GM12878 (cell line): ENCODE measurements around the gene DOC2B. TPM values are rescaled to one million over a fixed set of nuclear protein-coding genes. Genes with fewer than 3 reads are reported as not detected.

ENCODE experiments used
- ATAC-seq: fragments of 200-7000 bp; cut with Tn5 transposase; 3 replicates; pipeline ENCODE4 v1.9.1; 2020; ENCODE audit warnings: mild to moderate bottlenecking, moderate library complexity
- BruUV-seq: library from RNA; stranded (reverse); fragments of 400-500 nt; replicated peaks from 2 replicates; lab custom pipeline; 2021; lab: Mats Ljungman, UMichigan
- CTCF ChIA-PET: fragments of 300-600 bp; sonication (Branson Sonifier 250); formaldehyde crosslinking; extraction: SDS; loops from one replicate; lab custom pipeline; 2021; ENCODE audit warnings: inconsistent platforms; lab: Yijun Ruan, JAX
- POLR2A ChIA-PET: fragments of 350-600 bp; formaldehyde crosslinking; extraction: SDS; loops from one replicate; lab custom pipeline; 2021; ENCODE audit warnings: inconsistent platforms; lab: Charles Lee
- RAD21 ChIA-PET: fragments of 300-600 bp; sonication (Branson Sonifier 250); formaldehyde crosslinking; loops from one replicate; lab custom pipeline; 2023; ENCODE audit warnings: antibody characterized with exemption; ENCODE audit not compliant: unreplicated experiment; lab: Charles Lee
- SMC1A ChIA-PET: fragments of 300-600 bp; sonication (Branson Sonifier 250); formaldehyde crosslinking; loops from one replicate; lab custom pipeline; 2023; ENCODE audit not compliant: unreplicated experiment, uncharacterized antibody; lab: Charles Lee
- DNase-seq: peaks from one replicate; pipeline ENCODE4 v3.0.0-alpha.2; 2011; ENCODE audit warnings: low read depth, low spot score
- FAIRE-seq: peaks from 3 replicates; lab custom pipeline; 2011; peaks lifted over from hg19 to GRCh38; lab: Jason Lieb, UNC
- H2AFZ ChIP-seq: 2 replicates; pipeline ENCODE4 v1.6.0; 2011; ENCODE audit warnings: low read depth, low read length, control low read depth; ENCODE audit not compliant: control insufficient read depth
- H3K27ac ChIP-seq: 2 replicates; pipeline ENCODE4 v1.5.1; 2011; ENCODE audit warnings: control low read depth; ENCODE audit not compliant: control insufficient read depth, insufficient read depth
- H3K27me3 ChIP-seq, 2 experiments: replicated peaks in 1 of 2; 2 replicates each; pipeline versions ENCODE4 v1.6.0 to v1.6.1; 2011; ENCODE audit warnings: low read length in 1 of 2; ENCODE audit not compliant: control insufficient read depth in 2 of 2, insufficient read depth in 2 of 2
- H3K36me3 ChIP-seq, 2 experiments: 2 replicates each; pipeline ENCODE4 v1.5.1; 2011; ENCODE audit warnings: low read length in 1 of 2; ENCODE audit not compliant: control insufficient read depth in 2 of 2, insufficient read depth in 2 of 2
- H3K4me1 ChIP-seq: 2 replicates; pipeline ENCODE4 v1.6.1; 2011; ENCODE audit warnings: mild to moderate bottlenecking, low read length, moderate library complexity, mixed read lengths; ENCODE audit not compliant: control insufficient read depth, insufficient read depth
- H3K4me2 ChIP-seq: 2 replicates; pipeline ENCODE4 v1.6.0; 2011; ENCODE audit warnings: control low read depth; ENCODE audit not compliant: control insufficient read depth, insufficient read depth
- H3K4me3 ChIP-seq: fragments of 200-600 bp; sonication (generic); 2 replicates; pipeline ENCODE4 v1.5.1; 2016
- H3K79me2 ChIP-seq: 2 replicates; pipeline ENCODE4 v1.6.0; 2011; ENCODE audit warnings: low read length; ENCODE audit not compliant: control insufficient read depth, insufficient read depth
- H3K9ac ChIP-seq: 2 replicates; pipeline ENCODE4 v1.8.0; 2011; ENCODE audit warnings: low read length, control low read depth, mixed read lengths; ENCODE audit not compliant: control insufficient read depth, insufficient read depth
- H3K9me3 ChIP-seq: replicated peaks from 3 replicates; pipeline ENCODE4 v1.5.1; 2011; ENCODE audit warnings: mild to moderate bottlenecking, low read length; ENCODE audit not compliant: control insufficient read depth, insufficient read depth
- H4K20me1 ChIP-seq: 2 replicates; pipeline ENCODE4 v1.6.0; 2011; ENCODE audit not compliant: control insufficient read depth, insufficient read depth
- FOXK2 ChIP-seq: fragments of 450-650 bp; IDR thresholded peaks from 2 replicates; pipeline ENCODE4 v1.6.1; 2017; ENCODE audit warnings: mild to moderate bottlenecking, moderate library complexity
- MXI1 ChIP-seq: fragments of 150-350 bp; IDR thresholded peaks from 2 replicates; pipeline ENCODE4 v1.6.1; 2011; ENCODE audit warnings: low read depth, mild to moderate bottlenecking, inconsistent platforms, low read length, improper control_type of control experiment
- MYC ChIP-seq: IDR thresholded peaks from 2 replicates; pipeline ENCODE4 v1.6.1; 2011; ENCODE audit warnings: mild to moderate bottlenecking, low read length, moderate library complexity, inconsistent platforms; ENCODE audit not compliant: insufficient read depth, insufficient replicate concordance, insufficient read length, severe bottlenecking
- NR2C2 ChIP-seq: IDR thresholded peaks from 2 replicates; pipeline ENCODE4 v1.6.1; 2011; ENCODE audit warnings: borderline replicate concordance, low read depth; ENCODE audit not compliant: control insufficient read depth, insufficient read length
- PAX5 ChIP-seq: IDR thresholded peaks from 2 replicates; pipeline ENCODE4 v1.6.1; 2011; ENCODE audit warnings: low read depth, low read length, borderline replicate concordance
- RBBP5 ChIP-seq: fragments of 200-600 bp; sonication (generic); conservative IDR thresholded peaks from 2 replicates; pipeline ENCODE4 v1.6.1; 2016
- WRNIP1 ChIP-seq: IDR thresholded peaks from 2 replicates; pipeline ENCODE4 v1.6.1; 2011; ENCODE audit warnings: low read depth, low read length, improper control_type of control experiment, borderline replicate concordance
- ZNF24 ChIP-seq: fragments of 450-650 bp; IDR thresholded peaks from 2 replicates; pipeline ENCODE4 v1.6.1; 2017; ENCODE audit warnings: antibody characterized with exemption, mild to moderate bottlenecking
- WGBS: methylation state at CpG from one replicate; pipeline ENCODE4 v1.1.6; 2016; ENCODE audit warnings: low lambda C conversion rate; ENCODE audit not compliant: insufficient replicate concordance, insufficient coverage; ENCODE audit errors: missing lambda C conversion rate; 5-methylcytosine and 5-hydroxymethylcytosine counted together
- in situ Hi-C: fragments of 300-500 bp; cut with MboI; formaldehyde crosslinking; loops from 9 replicates; pipeline ENCODE4 v1.14.3; 2018; ENCODE audit warnings: mixed read lengths
- intact Hi-C: fragments of 100-400 bp; cut with micrococcal nuclease; formaldehyde crosslinking; loops from one replicate; pipeline ENCODE4 v1.14.2; 2022; ENCODE audit not compliant: unreplicated experiment
- polyA plus RNA-seq, 11 experiments: library from polyadenylated mRNA; depleted of rRNA in 4 of 11; unstranded in 6 of 11; stranded (reverse) in 5 of 11; fragments of >200 nt; fragmentation: Nextera tagmentation in 4 of 11; fragmentation: Illumina TruSeq in 1 of 11; extraction: Ambion mirVana in 4 of 11; extraction: Trizol in 1 of 11; gene quantifications; 1 replicate in 1 of 11; 2 replicates in 10 of 11; pipeline versions ENCODE4 v1.2.1 to v1.2.3, GENCODE V29; 2011 to 2016; ENCODE audit warnings: inconsistent platforms in 2 of 11, missing spikeins in 2 of 11, low read depth in 1 of 11
- total RNA-seq, 4 experiments: library from RNA; depleted of rRNA in 3 of 4; stranded (reverse); fragments of >200 nt in 3 of 4; fragmentation: Illumina TruSeq in 1 of 4; extraction: Trizol in 1 of 4; gene quantifications; 2 replicates each; pipeline versions ENCODE4 v1.2.1 to v1.2.3, GENCODE V29; 2013 to 2021
- TF ChIP-seq, protein P1 (sequence below): fragments of 450-650 bp; IDR thresholded peaks from 2 replicates; pipeline ENCODE4 v1.6.1; 2018; ENCODE audit warnings: mild to moderate bottlenecking, low read depth, moderate library complexity; ENCODE audit not compliant: partially characterized antibody
- TF ChIP-seq, protein P2 (sequence below): fragments of 450-650 bp; IDR thresholded peaks from 2 replicates; pipeline ENCODE4 v1.6.1; 2017; ENCODE audit warnings: low read depth, mild to moderate bottlenecking, moderate library complexity

Gene DOC2B
- total and polyA plus RNA-seq, 10 of the 15 experiments (the other 5 are each of a cell fraction or from before 2014, with no cell fraction given): not detected

DNA sequence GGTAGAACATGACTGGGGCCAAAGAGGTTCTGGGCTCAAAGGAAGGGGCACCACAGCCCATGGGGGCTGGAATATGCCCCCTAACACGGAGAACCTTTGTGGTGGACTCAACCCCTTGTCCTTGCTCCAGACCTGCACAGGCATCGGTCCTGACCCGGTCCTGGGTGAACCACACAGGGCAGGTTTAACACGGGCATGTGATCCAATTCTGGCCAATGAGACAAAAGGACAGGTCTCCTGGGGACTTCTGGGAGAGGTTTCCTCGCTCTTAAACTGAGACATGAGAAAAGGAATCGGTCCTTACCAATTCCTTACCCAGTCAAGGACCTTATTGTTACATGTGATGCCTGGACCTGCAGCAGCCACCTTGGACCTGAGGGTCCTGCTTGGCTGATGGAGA lies 3.7 kb downstream of the DOC2B start:
- H3K27me3 ChIP-seq: peaks cover 0 to 5% of the 10 kb centered on the region in 2 experiments; a peak in 3 of 4 replicates
- TF ChIP-seq FOXK2: no peak
- TF ChIP-seq, protein P1, sequence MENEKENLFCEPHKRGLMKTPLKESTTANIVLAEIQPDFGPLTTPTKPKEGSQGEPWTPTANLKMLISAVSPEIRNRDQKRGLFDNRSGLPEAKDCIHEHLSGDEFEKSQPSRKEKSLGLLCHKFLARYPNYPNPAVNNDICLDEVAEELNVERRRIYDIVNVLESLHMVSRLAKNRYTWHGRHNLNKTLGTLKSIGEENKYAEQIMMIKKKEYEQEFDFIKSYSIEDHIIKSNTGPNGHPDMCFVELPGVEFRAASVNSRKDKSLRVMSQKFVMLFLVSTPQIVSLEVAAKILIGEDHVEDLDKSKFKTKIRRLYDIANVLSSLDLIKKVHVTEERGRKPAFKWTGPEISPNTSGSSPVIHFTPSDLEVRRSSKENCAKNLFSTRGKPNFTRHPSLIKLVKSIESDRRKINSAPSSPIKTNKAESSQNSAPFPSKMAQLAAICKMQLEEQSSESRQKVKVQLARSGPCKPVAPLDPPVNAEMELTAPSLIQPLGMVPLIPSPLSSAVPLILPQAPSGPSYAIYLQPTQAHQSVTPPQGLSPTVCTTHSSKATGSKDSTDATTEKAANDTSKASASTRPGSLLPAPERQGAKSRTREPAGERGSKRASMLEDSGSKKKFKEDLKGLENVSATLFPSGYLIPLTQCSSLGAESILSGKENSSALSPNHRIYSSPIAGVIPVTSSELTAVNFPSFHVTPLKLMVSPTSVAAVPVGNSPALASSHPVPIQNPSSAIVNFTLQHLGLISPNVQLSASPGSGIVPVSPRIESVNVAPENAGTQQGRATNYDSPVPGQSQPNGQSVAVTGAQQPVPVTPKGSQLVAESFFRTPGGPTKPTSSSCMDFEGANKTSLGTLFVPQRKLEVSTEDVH: no peak
- POLR2A ChIA-PET: no interaction called here
- H2AFZ ChIP-seq: no peak overlapping the region
- CTCF ChIA-PET: no interaction called here
- H3K4me2 ChIP-seq: no peak overlapping the region
- in situ Hi-C loops (no loop called here), intact Hi-C loops (no loop called here)
- no TSS peak for BruUV-seq
- H3K36me3 ChIP-seq: no peaks in the 10 kb centered on the region
- H3K9me3 ChIP-seq: no peaks in the 10 kb centered on the region
- SMC1A ChIA-PET: no interaction called here
- H3K79me2 ChIP-seq: no peaks in the 10 kb centered on the region
- ATAC-seq (no peak), FAIRE-seq (no peak), DNase-seq (no peak)
- H3K4me1 ChIP-seq: no peaks in the 10 kb centered on the region
- no peak overlapping the region for H3K4me3 ChIP-seq
- no peak overlapping the region for H3K9ac ChIP-seq
- H3K27ac ChIP-seq: no peak overlapping the region
- RAD21 ChIA-PET: no interaction called here
- H4K20me1 ChIP-seq: no peaks in the 10 kb centered on the region
- WGBS: 24% methylated on average over 6 of the region's 6 CpGs

DNA sequence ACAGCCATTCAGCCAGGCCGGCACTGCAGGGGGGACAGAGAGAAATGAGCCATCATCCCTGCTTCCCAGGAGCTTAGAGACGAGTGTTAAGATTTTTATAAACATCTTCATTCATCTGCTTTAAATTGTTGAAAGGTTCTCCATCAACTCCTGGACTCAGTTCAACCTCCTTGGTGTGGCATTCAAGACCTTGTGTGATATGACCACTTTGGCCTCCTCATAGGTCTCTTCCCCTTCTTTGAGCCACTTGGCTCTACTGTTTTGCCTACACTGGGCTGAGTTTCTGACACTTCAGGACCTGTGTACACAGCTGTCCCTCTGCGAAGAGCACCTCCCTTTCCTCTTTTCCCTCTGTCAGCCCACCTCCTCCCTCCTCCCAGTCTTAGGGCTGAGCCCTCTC lies 4.3 kb downstream of the DOC2B start:
- H3K9me3 ChIP-seq: no peaks in the 10 kb centered on the region
- intact Hi-C loops (no loop called here), in situ Hi-C loops (no loop called here)
- no peaks in the 10 kb centered on the region for H4K20me1 ChIP-seq
- H3K36me3 ChIP-seq: no peaks in the 10 kb centered on the region
- POLR2A ChIA-PET: no interaction called here
- H3K27ac ChIP-seq: no peak overlapping the region
- peaks cover 0 to 4% of the 10 kb centered on the region in 2 experiments; a peak in 3 of 4 replicates for H3K27me3 ChIP-seq
- CTCF ChIA-PET: no interaction called here
- RAD21 ChIA-PET: no interaction called here
- no peak overlapping the region for H3K9ac ChIP-seq
- DNase-seq (no peak), ATAC-seq (no peak), FAIRE-seq (no peak)
- BruUV-seq: no TSS peak
- 16% methylated on average over 3 of the region's 3 CpGs for WGBS
- H3K79me2 ChIP-seq: no peaks in the 10 kb centered on the region
- H3K4me1 ChIP-seq: no peaks in the 10 kb centered on the region
- no peak overlapping the region for H2AFZ ChIP-seq
- SMC1A ChIA-PET: no interaction called here
- H3K4me3 ChIP-seq: no peak overlapping the region
- H3K4me2 ChIP-seq: no peak overlapping the region
- TF ChIP-seq WRNIP1: no peak
- TF ChIP-seq PAX5: no peak
- TF ChIP-seq, protein P1: no peak
- TF ChIP-seq, protein P2, sequence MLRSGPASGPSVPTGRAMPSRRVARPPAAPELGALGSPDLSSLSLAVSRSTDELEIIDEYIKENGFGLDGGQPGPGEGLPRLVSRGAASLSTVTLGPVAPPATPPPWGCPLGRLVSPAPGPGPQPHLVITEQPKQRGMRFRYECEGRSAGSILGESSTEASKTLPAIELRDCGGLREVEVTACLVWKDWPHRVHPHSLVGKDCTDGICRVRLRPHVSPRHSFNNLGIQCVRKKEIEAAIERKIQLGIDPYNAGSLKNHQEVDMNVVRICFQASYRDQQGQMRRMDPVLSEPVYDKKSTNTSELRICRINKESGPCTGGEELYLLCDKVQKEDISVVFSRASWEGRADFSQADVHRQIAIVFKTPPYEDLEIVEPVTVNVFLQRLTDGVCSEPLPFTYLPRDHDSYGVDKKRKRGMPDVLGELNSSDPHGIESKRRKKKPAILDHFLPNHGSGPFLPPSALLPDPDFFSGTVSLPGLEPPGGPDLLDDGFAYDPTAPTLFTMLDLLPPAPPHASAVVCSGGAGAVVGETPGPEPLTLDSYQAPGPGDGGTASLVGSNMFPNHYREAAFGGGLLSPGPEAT: no peak
- TF ChIP-seq NR2C2: no peak
- no peak for TF ChIP-seq RBBP5
- TF ChIP-seq MYC: no peak
- no peak for TF ChIP-seq MXI1
- TF ChIP-seq ZNF24: no peak
